Measurements from ENCODE around the gene CACNG5.

Gene CACNG5

DNA sequence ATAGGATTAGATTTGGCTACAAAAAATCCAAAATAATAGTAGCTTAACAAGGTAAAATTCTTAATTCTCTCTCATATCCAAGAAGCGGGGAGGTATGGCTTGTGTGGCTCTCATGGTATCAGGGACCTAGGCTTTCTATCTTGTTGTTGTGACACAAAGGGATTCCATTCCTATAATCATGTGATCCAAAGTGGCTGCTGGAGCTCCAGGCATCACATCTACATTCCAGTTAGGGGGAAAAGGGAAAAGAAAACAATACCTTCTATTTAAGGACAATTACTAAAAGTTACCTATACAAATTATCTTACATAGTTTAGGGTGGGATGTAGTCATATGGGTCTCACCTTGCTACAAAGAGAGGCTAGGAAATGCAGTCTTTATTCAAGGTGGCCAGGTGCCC, 82.0 kb downstream of the CACNG5 start:
- no peak overlapping the region for H3K27ac ChIP-seq
- TF ChIP-seq, protein P1, sequence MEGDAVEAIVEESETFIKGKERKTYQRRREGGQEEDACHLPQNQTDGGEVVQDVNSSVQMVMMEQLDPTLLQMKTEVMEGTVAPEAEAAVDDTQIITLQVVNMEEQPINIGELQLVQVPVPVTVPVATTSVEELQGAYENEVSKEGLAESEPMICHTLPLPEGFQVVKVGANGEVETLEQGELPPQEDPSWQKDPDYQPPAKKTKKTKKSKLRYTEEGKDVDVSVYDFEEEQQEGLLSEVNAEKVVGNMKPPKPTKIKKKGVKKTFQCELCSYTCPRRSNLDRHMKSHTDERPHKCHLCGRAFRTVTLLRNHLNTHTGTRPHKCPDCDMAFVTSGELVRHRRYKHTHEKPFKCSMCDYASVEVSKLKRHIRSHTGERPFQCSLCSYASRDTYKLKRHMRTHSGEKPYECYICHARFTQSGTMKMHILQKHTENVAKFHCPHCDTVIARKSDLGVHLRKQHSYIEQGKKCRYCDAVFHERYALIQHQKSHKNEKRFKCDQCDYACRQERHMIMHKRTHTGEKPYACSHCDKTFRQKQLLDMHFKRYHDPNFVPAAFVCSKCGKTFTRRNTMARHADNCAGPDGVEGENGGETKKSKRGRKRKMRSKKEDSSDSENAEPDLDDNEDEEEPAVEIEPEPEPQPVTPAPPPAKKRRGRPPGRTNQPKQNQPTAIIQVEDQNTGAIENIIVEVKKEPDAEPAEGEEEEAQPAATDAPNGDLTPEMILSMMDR (conservative IDR thresholded peaks at IDR 0.05), result no peak

DNA sequence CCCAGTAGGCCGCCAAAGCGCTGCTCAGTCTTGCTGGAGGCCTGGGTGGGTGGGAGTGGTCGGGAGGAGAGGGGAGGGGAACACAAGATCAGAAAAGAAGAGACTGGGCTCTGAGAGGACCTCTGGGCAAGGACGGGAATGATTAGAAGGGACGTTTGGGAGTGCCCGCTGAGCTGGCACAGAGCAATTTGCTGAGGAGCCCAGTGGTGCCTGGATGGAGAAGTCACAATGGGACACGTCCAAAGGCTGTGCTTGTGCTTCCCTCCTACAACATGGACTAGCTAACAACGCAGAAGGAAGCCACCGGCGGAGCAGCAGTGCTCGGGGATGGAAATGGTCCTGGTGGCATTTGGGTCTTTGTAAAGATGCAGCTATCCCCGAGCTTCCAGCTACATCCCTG, 84.0 kb downstream of the CACNG5 start:
- H3K27ac ChIP-seq, result no peak overlapping the region
- TF ChIP-seq, protein P1 (conservative IDR thresholded peaks at IDR 0.05), result no peak

DNA sequence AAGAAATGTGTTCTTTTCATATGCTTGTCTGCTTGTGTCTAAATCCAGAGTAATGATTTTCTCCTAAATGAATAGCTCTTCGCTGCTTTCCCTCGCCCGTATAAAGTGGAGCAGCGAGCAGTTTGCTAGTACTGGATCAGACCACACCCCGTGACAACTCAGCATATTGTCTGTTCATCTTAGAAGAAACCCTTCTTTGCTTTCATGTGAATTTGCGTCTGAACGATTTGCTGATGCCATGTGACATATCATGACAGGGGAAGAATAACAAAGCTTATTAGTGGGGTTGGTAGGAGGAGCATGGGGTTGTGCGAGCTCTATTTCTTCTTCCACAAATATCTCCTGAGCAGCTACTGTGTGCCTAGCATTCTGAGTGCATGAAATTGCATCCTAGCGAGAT, 85.5 kb downstream of the CACNG5 start:
- TF ChIP-seq, protein P1 (conservative IDR thresholded peaks at IDR 0.05), result no peak
- H3K27ac ChIP-seq, result no peak overlapping the region

DNA sequence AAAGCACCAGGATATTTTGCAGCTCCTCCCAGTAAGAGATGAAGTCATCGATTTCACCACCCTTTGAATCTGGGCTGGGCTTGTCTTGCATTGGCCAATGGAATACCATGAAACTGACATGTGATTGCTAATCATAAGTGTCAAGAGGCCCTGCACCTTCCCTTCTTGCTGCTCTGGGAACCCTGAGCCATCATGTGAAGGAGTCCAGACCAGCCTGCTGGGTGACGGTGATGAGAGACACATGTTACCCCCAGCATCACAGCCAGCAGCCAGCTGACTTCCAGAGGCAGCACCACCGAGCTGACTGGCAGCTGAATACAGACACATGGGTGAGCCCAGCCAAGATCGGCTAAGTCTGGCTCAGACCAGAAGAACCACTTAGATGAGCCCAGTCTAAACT, 86.0 kb downstream of the CACNG5 start:
- no peak overlapping the region for H3K27ac ChIP-seq
- TF ChIP-seq, protein P1 (conservative IDR thresholded peaks at IDR 0.05), result no peak

DNA sequence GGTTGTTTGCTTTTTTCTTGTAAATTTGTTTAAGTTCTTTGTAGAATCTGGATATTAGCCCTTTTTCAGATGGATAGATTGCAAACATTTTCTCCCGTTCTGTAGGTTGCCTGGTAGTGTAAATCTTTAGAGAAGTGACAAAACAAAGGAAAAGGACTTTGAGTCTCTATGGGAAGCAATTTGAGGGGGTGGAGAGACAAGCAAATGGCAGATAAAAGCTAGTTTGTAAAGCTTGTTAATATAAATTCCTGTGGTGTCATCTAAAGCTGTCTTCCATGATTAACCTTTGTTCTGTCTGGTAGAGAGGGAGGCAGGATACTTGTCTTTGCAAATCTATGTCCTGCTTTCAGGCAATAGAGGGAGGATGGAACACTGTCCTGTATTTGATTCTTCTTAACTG, 89.0 kb downstream of the CACNG5 start:
- TF ChIP-seq, protein P1 (conservative IDR thresholded peaks at IDR 0.05), result no peak

DNA sequence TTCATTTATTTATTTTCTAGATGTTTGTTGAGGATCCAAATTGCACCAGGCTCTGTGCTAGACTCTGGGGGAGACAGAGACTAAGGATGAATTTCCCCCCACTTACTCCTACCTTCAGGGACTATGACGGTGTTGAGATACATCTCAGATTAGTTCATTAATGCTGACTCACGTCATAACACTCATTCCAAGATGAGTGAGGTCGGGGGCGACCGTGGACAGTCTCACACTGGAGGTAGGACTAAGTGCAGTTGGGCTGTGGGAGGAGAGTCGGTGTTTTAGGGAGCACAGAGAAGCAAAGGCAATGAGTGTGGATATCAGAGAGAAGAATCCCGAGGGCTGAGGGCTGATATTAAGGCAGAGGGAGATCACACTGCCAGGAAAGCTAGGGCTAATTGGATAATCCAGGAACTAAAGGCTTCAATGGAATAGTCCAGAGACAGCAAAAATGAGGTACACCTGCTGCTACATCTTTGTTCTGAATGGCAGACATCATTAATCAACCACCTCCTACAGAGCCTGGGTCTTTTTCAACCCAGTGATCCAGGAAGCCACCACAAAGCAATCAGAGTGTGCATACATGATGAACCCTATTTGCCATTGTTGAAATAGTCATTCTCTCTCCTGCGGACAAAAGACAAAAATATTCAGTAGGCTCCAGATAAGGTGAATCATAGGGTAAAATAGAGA, 91.0 kb downstream of the CACNG5 start:
- TF ChIP-seq, protein P1 (conservative IDR thresholded peaks at IDR 0.05), result no peak
- H3K27ac ChIP-seq, result no peak overlapping the region

More for the DNA sequence above, 89.0 kb downstream of the CACNG5 start:
- no peak overlapping the region for H3K27ac ChIP-seq

DNA sequence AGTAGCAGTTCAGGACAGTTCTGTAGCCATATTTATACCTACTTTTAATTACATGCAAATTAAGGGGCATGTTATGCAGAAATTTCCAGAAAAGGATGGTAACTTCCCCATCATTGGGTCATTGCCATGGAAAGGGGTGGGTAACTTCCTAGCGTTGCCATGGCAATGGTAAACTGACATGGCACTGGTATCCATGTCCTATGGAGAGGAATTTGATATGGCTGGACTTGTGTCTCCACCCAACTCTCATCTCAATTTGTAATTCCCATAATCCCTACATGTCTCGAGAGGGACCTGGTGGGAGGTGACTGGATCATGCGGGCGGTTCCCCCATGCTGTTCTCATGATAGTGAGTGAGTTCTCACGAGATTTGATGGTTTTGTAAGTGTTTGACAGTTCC, 94.0 kb downstream of the CACNG5 start:
- H3K27ac ChIP-seq, result no peak overlapping the region
- TF ChIP-seq, protein P1 (conservative IDR thresholded peaks at IDR 0.05), result no peak

Measured in VCaP (cell line).